HL-60 (cell line): ENCODE results near the gene ZFR.

Source experiments
- CTCF ChIP-seq: IDR thresholded peaks from one replicate; pipeline ENCODE4 v1.5.1; 2011; ENCODE audit warnings: low read length, control low read depth, inconsistent platforms; ENCODE audit not compliant: insufficient read depth
- POLR2AphosphoS5 ChIP-seq: IDR thresholded peaks from 2 replicates; pipeline ENCODE4 v1.6.1; 2012; ENCODE audit warnings: low read depth
- REST ChIP-seq: IDR thresholded peaks from 2 replicates; pipeline ENCODE4 v1.6.1; 2012; ENCODE audit warnings: low read depth; ENCODE audit not compliant: insufficient replicate concordance

DNA sequence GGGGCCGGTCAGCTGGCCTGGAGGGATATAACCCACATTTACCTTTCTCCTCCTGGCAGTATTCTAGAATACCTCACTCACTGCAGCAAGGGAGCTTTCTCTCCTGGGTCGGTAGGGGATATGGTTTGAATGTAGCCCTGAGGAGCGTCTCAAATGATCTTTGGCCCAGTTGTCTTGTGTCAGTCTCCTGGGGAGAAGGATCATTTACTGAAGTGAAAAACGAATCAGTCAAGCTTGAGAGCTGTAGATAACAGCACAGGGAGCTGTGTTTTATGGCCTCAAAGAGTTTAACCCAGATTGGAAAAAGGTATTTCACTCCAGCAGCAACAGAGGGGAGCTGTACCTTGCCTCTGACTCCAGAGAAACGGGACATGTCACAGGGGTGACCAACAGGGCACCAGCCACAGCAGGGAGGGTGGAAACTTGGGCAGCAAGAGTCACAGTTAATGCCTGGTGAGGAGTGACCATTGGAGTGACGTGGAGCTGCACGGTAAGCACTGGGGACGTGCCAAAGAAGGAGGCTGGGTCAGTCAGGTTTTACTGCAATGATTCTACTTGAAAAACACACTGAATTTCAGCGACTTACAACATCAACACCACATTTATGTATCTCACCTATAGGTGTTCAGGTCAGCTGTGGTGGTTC is 29.8 kb upstream of the ZFR start:
- TF ChIP-seq CTCF (no peak), POLR2AphosphoS5 (no peak), REST (no peak)
